GM12878 (cell line): ENCODE measurements around the gene SLC2A4RG. TPM values are rescaled to one million over a fixed set of nuclear protein-coding genes. Genes with fewer than 3 reads are reported as not detected.

Experiments
- ASH2L ChIP-seq: fragments of 300-600, 200-600 bp; sonication (generic); IDR thresholded peaks from 2 replicates; pipeline ENCODE4 v1.6.1; 2017; ENCODE audit warnings: low read depth, mild to moderate bottlenecking, borderline replicate concordance
- EED ChIP-seq: sonication (generic); IDR thresholded peaks from 2 replicates; pipeline ENCODE4 v1.6.1; 2016; ENCODE audit warnings: antibody characterized with exemption, low read depth
- HCFC1 ChIP-seq: fragments of 150-350 bp; IDR thresholded peaks from 2 replicates; pipeline ENCODE4 v1.6.1; 2014; ENCODE audit warnings: low read length
- IKZF2 ChIP-seq, 2 experiments: fragments of 450-650 bp; IDR thresholded peaks; 2 replicates each; pipeline ENCODE4 v1.6.1; 2017; ENCODE audit warnings: mild to moderate bottlenecking in 2 of 2, moderate library complexity in 2 of 2
- NFYB ChIP-seq: IDR thresholded peaks from 2 replicates; pipeline ENCODE4 v1.6.1; 2011; ENCODE audit warnings: low read depth, mild to moderate bottlenecking, low read length, improper control_type of control experiment, moderate library complexity; ENCODE audit not compliant: insufficient read depth
- NR2F1 ChIP-seq: fragments of 450-650 bp; conservative IDR thresholded peaks from 2 replicates; pipeline ENCODE4 v1.6.1; 2017; ENCODE audit warnings: mild to moderate bottlenecking
- PAX5 ChIP-seq: IDR thresholded peaks from 2 replicates; pipeline ENCODE4 v1.6.1; 2011; ENCODE audit warnings: low read depth, low read length, borderline replicate concordance
- POU2F2 ChIP-seq: IDR thresholded peaks from 3 replicates; pipeline ENCODE4 v1.6.1; 2011; ENCODE audit warnings: low read depth, mild to moderate bottlenecking, low read length, borderline replicate concordance
- RUNX3 ChIP-seq: IDR thresholded peaks from 2 replicates; pipeline ENCODE4 v1.6.1; 2012; ENCODE audit warnings: low read length, inconsistent platforms
- ZNF384 ChIP-seq: IDR thresholded peaks from 2 replicates; pipeline ENCODE4 v1.6.1; 2012; ENCODE audit warnings: low read depth, mild to moderate bottlenecking, low read length, improper control_type of control experiment, borderline replicate concordance
- polyA plus RNA-seq, 11 experiments: library from polyadenylated mRNA; depleted of rRNA in 4 of 11; unstranded in 6 of 11; stranded (reverse) in 5 of 11; fragments of >200 nt; fragmentation: Nextera tagmentation in 4 of 11; fragmentation: Illumina TruSeq in 1 of 11; extraction: Ambion mirVana in 4 of 11; extraction: Trizol in 1 of 11; gene quantifications; 1 replicate in 1 of 11; 2 replicates in 10 of 11; pipeline versions ENCODE4 v1.2.1 to v1.2.3, GENCODE V29; 2011 to 2016; ENCODE audit warnings: inconsistent platforms in 2 of 11, missing spikeins in 2 of 11, low read depth in 1 of 11
- total RNA-seq, 4 experiments: library from RNA; depleted of rRNA in 3 of 4; stranded (reverse); fragments of >200 nt in 3 of 4; fragmentation: Illumina TruSeq in 1 of 4; extraction: Trizol in 1 of 4; gene quantifications; 2 replicates each; pipeline versions ENCODE4 v1.2.1 to v1.2.3, GENCODE V29; 2013 to 2021
- TF ChIP-seq, protein P1 (sequence below): fragments of 450-650 bp; conservative IDR thresholded peaks from 2 replicates; pipeline ENCODE4 v1.6.1; 2017; ENCODE audit warnings: mild to moderate bottlenecking, moderate library complexity
- TF ChIP-seq, protein P2 (sequence below): fragments of 450-650 bp; formaldehyde crosslinking; IDR thresholded peaks from 2 replicates; pipeline ENCODE4 v1.4.0; 2022; ENCODE audit warnings: mild to moderate bottlenecking, moderate library complexity
- TF ChIP-seq, protein P3 (sequence below): fragments of 150-350 bp; IDR thresholded peaks from 2 replicates; pipeline ENCODE4 v1.6.1; 2016; ENCODE audit warnings: low read depth, low read length
- TF ChIP-seq, protein P4 (sequence below): fragments of 450-650 bp; IDR thresholded peaks from 2 replicates; pipeline ENCODE4 v1.6.1; 2018; ENCODE audit warnings: borderline replicate concordance, mild to moderate bottlenecking; ENCODE audit not compliant: partially characterized antibody
- TF ChIP-seq, protein P5 (sequence below): IDR thresholded peaks from 2 replicates; pipeline ENCODE4 v1.6.1; 2012; ENCODE audit warnings: low read depth, low read length, improper control_type of control experiment

Gene SLC2A4RG
- total and polyA plus RNA-seq, 10 of the 15 experiments (the other 5 are each of a cell fraction or from before 2014, with no cell fraction given) = 0.34 to 65.9 (median 13.3) TPM

DNA sequence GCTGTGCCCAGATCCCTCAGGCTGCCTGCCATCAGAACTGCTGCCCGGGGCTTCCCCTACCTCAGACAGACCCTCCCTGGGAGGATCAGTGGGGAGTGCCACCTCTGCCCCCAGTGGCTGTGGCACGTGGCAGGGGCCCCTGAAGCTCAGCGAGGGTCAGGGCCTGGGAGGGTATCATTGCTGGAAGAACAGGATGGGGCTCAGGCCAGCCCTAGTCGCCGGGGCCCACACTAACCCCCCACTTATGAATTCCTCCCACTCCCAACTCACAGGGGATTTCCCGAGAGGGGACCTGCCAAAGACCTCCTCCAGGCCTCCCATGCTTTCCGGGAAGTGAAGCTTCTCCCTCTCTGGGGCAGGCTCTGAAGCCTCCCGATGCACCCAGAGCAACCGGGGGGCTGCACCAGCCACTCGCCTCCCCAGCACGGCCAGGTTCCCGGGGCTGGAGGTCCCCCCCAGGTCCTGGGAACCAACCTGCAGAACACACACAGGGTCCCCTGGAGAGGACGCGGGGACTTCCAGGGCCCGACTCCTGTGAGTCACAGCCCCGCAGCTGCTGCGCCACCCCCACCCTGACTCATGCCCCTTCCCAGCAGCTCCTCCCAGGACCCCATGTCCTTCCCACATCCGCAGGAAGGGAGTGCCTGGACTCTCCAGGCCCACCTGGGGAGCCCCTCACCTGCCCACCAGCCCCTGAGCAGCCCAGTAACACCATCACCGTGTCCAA is 40.7 kb upstream of the SLC2A4RG start (continued):
- TF ChIP-seq, protein P1, sequence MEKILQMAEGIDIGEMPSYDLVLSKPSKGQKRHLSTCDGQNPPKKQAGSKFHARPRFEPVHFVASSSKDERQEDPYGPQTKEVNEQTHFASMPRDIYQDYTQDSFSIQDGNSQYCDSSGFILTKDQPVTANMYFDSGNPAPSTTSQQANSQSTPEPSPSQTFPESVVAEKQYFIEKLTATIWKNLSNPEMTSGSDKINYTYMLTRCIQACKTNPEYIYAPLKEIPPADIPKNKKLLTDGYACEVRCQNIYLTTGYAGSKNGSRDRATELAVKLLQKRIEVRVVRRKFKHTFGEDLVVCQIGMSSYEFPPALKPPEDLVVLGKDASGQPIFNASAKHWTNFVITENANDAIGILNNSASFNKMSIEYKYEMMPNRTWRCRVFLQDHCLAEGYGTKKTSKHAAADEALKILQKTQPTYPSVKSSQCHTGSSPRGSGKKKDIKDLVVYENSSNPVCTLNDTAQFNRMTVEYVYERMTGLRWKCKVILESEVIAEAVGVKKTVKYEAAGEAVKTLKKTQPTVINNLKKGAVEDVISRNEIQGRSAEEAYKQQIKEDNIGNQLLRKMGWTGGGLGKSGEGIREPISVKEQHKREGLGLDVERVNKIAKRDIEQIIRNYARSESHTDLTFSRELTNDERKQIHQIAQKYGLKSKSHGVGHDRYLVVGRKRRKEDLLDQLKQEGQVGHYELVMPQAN = no peak
- TF ChIP-seq PAX5 (no peak; the same call in 1 of the 2 replicates), ASH2L (no peak), EED (peak; percentile 98), POU2F2 (no peak), RUNX3 (peak; percentile 24; the same call in 1 of the 2 replicates), ZNF384 (no peak), IKZF2 (IDR thresholded peaks at IDR 0.05) (peak; percentile 76 to 84; a peak in 3 of 4 replicates), NR2F1 (no peak; the same call in 1 of the 2 replicates), HCFC1 (no peak), NFYB (no peak)
- TF ChIP-seq, protein P2, sequence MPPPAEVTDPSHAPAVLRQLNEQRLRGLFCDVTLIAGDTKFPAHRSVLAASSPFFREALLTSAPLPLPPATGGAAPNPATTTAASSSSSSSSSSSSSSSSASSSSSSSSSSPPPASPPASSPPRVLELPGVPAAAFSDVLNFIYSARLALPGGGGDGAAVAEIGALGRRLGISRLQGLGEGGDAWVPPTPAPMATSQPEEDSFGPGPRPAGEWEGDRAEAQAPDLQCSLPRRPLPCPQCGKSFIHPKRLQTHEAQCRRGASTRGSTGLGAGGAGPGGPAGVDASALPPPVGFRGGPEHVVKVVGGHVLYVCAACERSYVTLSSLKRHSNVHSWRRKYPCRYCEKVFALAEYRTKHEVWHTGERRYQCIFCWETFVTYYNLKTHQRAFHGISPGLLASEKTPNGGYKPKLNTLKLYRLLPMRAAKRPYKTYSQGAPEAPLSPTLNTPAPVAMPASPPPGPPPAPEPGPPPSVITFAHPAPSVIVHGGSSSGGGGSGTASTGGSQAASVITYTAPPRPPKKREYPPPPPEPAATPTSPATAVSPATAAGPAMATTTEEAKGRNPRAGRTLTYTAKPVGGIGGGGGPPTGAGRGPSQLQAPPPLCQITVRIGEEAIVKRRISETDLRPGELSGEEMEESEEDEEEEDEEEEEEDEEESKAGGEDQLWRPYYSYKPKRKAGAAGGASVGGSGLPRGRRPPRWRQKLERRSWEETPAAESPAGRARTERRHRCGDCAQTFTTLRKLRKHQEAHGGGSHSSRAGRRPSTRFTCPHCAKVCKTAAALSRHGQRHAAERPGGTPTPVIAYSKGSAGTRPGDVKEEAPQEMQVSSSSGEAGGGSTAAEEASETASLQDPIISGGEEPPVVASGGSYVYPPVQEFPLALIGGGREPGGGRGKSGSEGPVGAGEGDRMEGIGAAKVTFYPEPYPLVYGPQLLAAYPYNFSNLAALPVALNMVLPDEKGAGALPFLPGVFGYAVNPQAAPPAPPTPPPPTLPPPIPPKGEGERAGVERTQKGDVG (CRISPR knock-in tag) = no peak
- TF ChIP-seq, protein P3, sequence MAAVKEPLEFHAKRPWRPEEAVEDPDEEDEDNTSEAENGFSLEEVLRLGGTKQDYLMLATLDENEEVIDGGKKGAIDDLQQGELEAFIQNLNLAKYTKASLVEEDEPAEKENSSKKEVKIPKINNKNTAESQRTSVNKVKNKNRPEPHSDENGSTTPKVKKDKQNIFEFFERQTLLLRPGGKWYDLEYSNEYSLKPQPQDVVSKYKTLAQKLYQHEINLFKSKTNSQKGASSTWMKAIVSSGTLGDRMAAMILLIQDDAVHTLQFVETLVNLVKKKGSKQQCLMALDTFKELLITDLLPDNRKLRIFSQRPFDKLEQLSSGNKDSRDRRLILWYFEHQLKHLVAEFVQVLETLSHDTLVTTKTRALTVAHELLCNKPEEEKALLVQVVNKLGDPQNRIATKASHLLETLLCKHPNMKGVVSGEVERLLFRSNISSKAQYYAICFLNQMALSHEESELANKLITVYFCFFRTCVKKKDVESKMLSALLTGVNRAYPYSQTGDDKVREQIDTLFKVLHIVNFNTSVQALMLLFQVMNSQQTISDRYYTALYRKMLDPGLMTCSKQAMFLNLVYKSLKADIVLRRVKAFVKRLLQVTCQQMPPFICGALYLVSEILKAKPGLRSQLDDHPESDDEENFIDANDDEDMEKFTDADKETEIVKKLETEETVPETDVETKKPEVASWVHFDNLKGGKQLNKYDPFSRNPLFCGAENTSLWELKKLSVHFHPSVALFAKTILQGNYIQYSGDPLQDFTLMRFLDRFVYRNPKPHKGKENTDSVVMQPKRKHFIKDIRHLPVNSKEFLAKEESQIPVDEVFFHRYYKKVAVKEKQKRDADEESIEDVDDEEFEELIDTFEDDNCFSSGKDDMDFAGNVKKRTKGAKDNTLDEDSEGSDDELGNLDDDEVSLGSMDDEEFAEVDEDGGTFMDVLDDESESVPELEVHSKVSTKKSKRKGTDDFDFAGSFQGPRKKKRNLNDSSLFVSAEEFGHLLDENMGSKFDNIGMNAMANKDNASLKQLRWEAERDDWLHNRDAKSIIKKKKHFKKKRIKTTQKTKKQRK = no peak
- TF ChIP-seq, protein P4, sequence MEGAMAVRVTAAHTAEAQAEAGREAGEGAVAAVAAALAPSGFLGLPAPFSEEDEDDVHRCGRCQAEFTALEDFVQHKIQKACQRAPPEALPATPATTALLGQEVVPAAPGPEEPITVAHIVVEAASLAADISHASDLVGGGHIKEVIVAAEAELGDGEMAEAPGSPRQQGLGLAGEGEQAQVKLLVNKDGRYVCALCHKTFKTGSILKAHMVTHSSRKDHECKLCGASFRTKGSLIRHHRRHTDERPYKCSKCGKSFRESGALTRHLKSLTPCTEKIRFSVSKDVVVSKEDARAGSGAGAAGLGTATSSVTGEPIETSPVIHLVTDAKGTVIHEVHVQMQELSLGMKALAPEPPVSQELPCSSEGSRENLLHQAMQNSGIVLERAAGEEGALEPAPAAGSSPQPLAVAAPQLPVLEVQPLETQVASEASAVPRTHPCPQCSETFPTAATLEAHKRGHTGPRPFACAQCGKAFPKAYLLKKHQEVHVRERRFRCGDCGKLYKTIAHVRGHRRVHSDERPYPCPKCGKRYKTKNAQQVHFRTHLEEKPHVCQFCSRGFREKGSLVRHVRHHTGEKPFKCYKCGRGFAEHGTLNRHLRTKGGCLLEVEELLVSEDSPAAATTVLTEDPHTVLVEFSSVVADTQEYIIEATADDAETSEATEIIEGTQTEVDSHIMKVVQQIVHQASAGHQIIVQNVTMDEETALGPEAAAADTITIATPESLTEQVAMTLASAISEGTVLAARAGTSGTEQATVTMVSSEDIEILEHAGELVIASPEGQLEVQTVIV = no peak
- TF ChIP-seq, protein P5, sequence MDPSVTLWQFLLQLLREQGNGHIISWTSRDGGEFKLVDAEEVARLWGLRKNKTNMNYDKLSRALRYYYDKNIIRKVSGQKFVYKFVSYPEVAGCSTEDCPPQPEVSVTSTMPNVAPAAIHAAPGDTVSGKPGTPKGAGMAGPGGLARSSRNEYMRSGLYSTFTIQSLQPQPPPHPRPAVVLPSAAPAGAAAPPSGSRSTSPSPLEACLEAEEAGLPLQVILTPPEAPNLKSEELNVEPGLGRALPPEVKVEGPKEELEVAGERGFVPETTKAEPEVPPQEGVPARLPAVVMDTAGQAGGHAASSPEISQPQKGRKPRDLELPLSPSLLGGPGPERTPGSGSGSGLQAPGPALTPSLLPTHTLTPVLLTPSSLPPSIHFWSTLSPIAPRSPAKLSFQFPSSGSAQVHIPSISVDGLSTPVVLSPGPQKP = no peak
